Astrocyte (in vitro differentiated cells and primary cell): Measurements from ENCODE around the gene HMGN1. TPM values are rescaled to one million over a fixed set of nuclear protein-coding genes. Genes with fewer than 3 reads are reported as not detected.
A peak's percentile ranks its signal among the peaks of the same experiment; 100 is the strongest.

Source experiments
- DNase-seq: peaks from one replicate; pipeline ENCODE4 v3.0.0-alpha.2; 2010; ENCODE audit warnings: low read depth
- FAIRE-seq: peaks from 2 replicates; lab custom pipeline; 2011; peaks lifted over from hg19 to GRCh38; lab: Jason Lieb, UNC
- H2AFZ ChIP-seq: 2 replicates; pipeline ENCODE4 v1.6.0; 2012; ENCODE audit warnings: low read depth, low read length, inconsistent platforms
- H3K27ac ChIP-seq: 2 replicates; pipeline ENCODE4 v1.5.1; 2011; ENCODE audit warnings: low read depth, low read length, inconsistent platforms
- H3K27me3 ChIP-seq: 2 replicates; pipeline ENCODE4 v1.6.0; 2011; ENCODE audit warnings: low read length, inconsistent platforms; ENCODE audit not compliant: insufficient read depth
- H3K36me3 ChIP-seq: 2 replicates; pipeline ENCODE4 v1.5.1; 2011; ENCODE audit warnings: low read length, inconsistent platforms; ENCODE audit not compliant: insufficient read depth
- H3K4me1 ChIP-seq: 2 replicates; pipeline ENCODE4 v1.5.1; 2011; ENCODE audit warnings: low read length, inconsistent platforms; ENCODE audit not compliant: insufficient read depth
- H3K4me2 ChIP-seq: 2 replicates; pipeline ENCODE4 v1.6.0; 2012; ENCODE audit warnings: low read length, inconsistent platforms
- H3K4me3 ChIP-seq: 2 replicates; pipeline ENCODE4 v1.5.1; 2011; ENCODE audit warnings: low read depth, mild to moderate bottlenecking, low read length, inconsistent platforms; ENCODE audit not compliant: insufficient read depth
- H3K79me2 ChIP-seq: 2 replicates; pipeline ENCODE4 v1.6.0; 2012; ENCODE audit warnings: mild to moderate bottlenecking, low read length, inconsistent platforms; ENCODE audit not compliant: insufficient read depth
- H3K9ac ChIP-seq: 2 replicates; pipeline ENCODE4 v1.6.0; 2012; ENCODE audit warnings: mild to moderate bottlenecking, low read length, inconsistent platforms
- H3K9me3 ChIP-seq: 2 replicates; pipeline ENCODE4 v1.5.1; 2012; ENCODE audit warnings: low read depth, mild to moderate bottlenecking, low read length, inconsistent platforms; ENCODE audit not compliant: insufficient read depth
- H4K20me1 ChIP-seq: 2 replicates; pipeline ENCODE4 v1.6.0; 2012; ENCODE audit warnings: low read length, inconsistent platforms; ENCODE audit not compliant: insufficient read depth
- H3K27ac Mint-ChIP-seq: one replicate; pipeline ENCODE4 v1.8.0; 2021; ENCODE audit warnings: mild to moderate bottlenecking, mixed read lengths; ENCODE audit not compliant: unreplicated experiment
- H3K27me3 Mint-ChIP-seq: one replicate; pipeline ENCODE4 v1.8.0; 2021; ENCODE audit warnings: low read depth, mixed read lengths; ENCODE audit not compliant: unreplicated experiment
- H3K36me3 Mint-ChIP-seq: one replicate; pipeline ENCODE4 v1.8.0; 2021; ENCODE audit warnings: low read depth, mixed read lengths; ENCODE audit not compliant: unreplicated experiment
- H3K4me1 Mint-ChIP-seq: one replicate; pipeline ENCODE4 v1.8.0; 2021; ENCODE audit warnings: low read depth, mixed read lengths; ENCODE audit not compliant: unreplicated experiment
- H3K4me3 Mint-ChIP-seq: one replicate; pipeline ENCODE4 v1.8.0; 2021; ENCODE audit warnings: mild to moderate bottlenecking, moderate library complexity, mixed read lengths; ENCODE audit not compliant: unreplicated experiment
- H3K9me3 Mint-ChIP-seq: one replicate; pipeline ENCODE4 v1.8.0; 2021; ENCODE audit warnings: mild to moderate bottlenecking, mixed read lengths; ENCODE audit not compliant: unreplicated experiment
- EZH2 ChIP-seq: IDR thresholded peaks from 2 replicates; pipeline ENCODE4 v1.6.1; 2012; ENCODE audit warnings: mild to moderate bottlenecking, low read length, inconsistent platforms; ENCODE audit not compliant: insufficient read depth
- total RNA-seq: library from RNA; stranded (reverse); gene quantifications from 2 replicates; pipeline ENCODE4 v1.2.1, GENCODE V29; 2021
- TF ChIP-seq, protein P1 (sequence below): IDR thresholded peaks from 2 replicates; pipeline ENCODE4 v1.5.1; 2011; ENCODE audit warnings: low read depth, mild to moderate bottlenecking, inconsistent platforms, low read length, moderate library complexity; ENCODE audit not compliant: insufficient read depth

The HMGN1 gene
- total RNA-seq, 1 donor from 2014 or later = 272 TPM

DNA sequence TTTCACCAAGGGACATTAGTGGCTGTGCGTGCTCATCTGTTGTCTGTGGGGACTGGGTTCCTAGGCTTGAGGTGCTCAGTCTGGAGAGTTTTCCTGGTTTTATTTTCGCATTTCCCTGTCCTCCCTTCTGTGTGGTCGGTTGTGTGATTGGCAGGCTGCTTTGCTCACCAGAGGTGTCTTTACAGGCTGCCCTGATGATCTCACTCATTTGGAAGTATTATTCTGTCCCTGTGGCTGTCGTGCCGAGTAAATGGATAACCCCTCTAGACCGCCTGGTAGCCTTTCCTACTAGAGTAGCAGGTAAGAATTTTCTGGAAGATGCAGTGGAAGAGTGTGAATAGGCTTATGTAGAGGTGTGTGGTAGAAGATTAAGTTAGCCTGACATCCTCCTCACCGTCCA lies 44.1 kb upstream of the HMGN1 start:
- FAIRE-seq (no peak), DNase-seq (no peak)
- H3K9me3 Mint-ChIP-seq = no peaks in the 10 kb centered on the region
- Histone ChIP-seq H2AFZ (no peak overlapping the region), H3K4me3 (no peak overlapping the region), H3K27me3 (no peaks in the 10 kb centered on the region), H4K20me1 (peaks cover 25% of the 10 kb centered on the region), H3K9me3 (no peaks in the 10 kb centered on the region), H3K4me2 (no peak overlapping the region), H3K9ac (no peak overlapping the region), H3K36me3 (peaks cover 17% of the 10 kb centered on the region), H3K27ac (no peak overlapping the region), H3K79me2 (peaks cover 18% of the 10 kb centered on the region), H3K4me1 (peaks cover 4% of the 10 kb centered on the region)
- H3K36me3 Mint-ChIP-seq = peaks cover 17% of the 10 kb centered on the region
- H3K27ac Mint-ChIP-seq = peak overlapping the region; percentile 21
- H3K4me1 Mint-ChIP-seq = peaks cover 10% of the 10 kb centered on the region
- H3K27me3 Mint-ChIP-seq = no peaks in the 10 kb centered on the region
- TF ChIP-seq, protein P1, sequence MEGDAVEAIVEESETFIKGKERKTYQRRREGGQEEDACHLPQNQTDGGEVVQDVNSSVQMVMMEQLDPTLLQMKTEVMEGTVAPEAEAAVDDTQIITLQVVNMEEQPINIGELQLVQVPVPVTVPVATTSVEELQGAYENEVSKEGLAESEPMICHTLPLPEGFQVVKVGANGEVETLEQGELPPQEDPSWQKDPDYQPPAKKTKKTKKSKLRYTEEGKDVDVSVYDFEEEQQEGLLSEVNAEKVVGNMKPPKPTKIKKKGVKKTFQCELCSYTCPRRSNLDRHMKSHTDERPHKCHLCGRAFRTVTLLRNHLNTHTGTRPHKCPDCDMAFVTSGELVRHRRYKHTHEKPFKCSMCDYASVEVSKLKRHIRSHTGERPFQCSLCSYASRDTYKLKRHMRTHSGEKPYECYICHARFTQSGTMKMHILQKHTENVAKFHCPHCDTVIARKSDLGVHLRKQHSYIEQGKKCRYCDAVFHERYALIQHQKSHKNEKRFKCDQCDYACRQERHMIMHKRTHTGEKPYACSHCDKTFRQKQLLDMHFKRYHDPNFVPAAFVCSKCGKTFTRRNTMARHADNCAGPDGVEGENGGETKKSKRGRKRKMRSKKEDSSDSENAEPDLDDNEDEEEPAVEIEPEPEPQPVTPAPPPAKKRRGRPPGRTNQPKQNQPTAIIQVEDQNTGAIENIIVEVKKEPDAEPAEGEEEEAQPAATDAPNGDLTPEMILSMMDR = no peak
- no peak for TF ChIP-seq EZH2
- H3K4me3 Mint-ChIP-seq = no peak overlapping the region

DNA sequence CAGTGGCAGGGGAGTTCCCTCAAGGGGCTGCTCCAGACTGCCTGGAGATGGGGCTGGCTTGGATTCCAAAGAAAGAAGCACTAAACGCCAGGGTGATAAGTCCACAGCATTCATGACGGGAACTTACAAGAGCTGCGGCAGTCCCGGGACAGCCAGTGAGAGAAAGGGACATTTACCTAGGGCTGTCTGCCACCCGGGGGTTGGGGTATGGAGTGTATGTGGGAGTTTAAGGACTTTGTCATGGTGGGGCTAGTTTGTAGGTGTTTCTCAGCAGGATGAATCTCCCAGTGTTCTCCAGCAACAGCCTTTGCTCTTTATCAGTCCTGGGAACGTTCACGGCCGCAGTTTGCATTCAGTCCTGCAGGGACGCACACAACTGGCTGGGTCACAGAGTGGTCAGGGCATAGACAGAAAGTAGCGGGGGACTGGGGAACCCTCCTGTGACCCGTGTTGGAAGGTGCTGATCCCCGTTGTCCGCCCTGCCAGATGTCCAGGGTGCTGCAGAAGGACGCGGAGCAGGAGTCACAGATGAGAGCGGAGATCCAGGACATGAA lies 41.4 kb upstream of the HMGN1 start:
- H3K27ac Mint-ChIP-seq = peak overlapping the region; percentile 51

DNA sequence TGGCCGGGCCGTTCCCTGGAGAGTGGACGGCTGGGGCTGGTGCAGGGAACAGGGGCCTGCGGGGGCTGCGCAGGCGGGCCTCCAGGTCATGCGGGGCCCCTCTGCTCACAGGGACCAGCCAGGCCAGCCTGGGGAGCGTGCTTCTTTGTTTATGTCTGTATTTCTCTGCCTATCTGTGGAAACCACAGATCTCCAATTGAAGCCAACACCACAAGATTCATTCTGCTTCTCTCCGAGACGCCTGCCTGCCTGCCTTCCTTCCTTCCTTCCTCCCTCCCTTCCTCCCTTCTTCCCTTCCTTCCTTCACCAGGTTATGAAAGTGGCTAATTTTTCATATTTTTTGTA lies 39.9 kb upstream of the HMGN1 start:
- peaks cover 9% of the 10 kb centered on the region for H3K4me1 Mint-ChIP-seq
- Histone ChIP-seq H3K79me2 (peaks cover 25% of the 10 kb centered on the region), H3K4me2 (peak overlapping the region; percentile 85), H3K4me1 (peaks cover 21% of the 10 kb centered on the region), H3K4me3 (no peak overlapping the region), H3K9me3 (no peaks in the 10 kb centered on the region), H3K27ac (no peak overlapping the region), H3K9ac (no peak overlapping the region), H4K20me1 (peaks cover 25% of the 10 kb centered on the region), H3K36me3 (peaks cover 11% of the 10 kb centered on the region), H3K27me3 (no peaks in the 10 kb centered on the region), H2AFZ (peak overlapping the region; percentile 65)
- no peak for DNase-seq
- no peak for FAIRE-seq
- H3K27me3 Mint-ChIP-seq = no peaks in the 10 kb centered on the region
- H3K9me3 Mint-ChIP-seq = no peaks in the 10 kb centered on the region
- TF ChIP-seq, protein P1 = no peak
- no peak for TF ChIP-seq EZH2
- H3K36me3 Mint-ChIP-seq = peaks cover 11% of the 10 kb centered on the region
- H3K27ac Mint-ChIP-seq = peak overlapping the region; percentile 20
- H3K4me3 Mint-ChIP-seq = no peak overlapping the region

More for the DNA sequence above, 41.4 kb upstream of the HMGN1 start:
- H3K4me1 Mint-ChIP-seq = peaks cover 4% of the 10 kb centered on the region
- no peak overlapping the region for H3K9ac ChIP-seq
- H3K4me3 Mint-ChIP-seq = no peak overlapping the region
- peaks cover 25% of the 10 kb centered on the region for H4K20me1 ChIP-seq
- H3K9me3 ChIP-seq = no peaks in the 10 kb centered on the region
- H3K27me3 ChIP-seq = no peaks in the 10 kb centered on the region
- peaks cover 25% of the 10 kb centered on the region for H3K79me2 ChIP-seq
- no peaks in the 10 kb centered on the region for H3K9me3 Mint-ChIP-seq
- peaks cover 14% of the 10 kb centered on the region for H3K4me1 ChIP-seq
- no peak for TF ChIP-seq EZH2
- TF ChIP-seq, protein P1 = no peak
- no peaks in the 10 kb centered on the region for H3K27me3 Mint-ChIP-seq
- H3K4me3 ChIP-seq = no peak overlapping the region
- no peak overlapping the region for H3K27ac ChIP-seq
- peaks cover 13% of the 10 kb centered on the region for H3K36me3 Mint-ChIP-seq
- FAIRE-seq (no peak), DNase-seq (no peak)
- no peak overlapping the region for H3K4me2 ChIP-seq
- peaks cover 13% of the 10 kb centered on the region for H3K36me3 ChIP-seq
- no peak overlapping the region for H2AFZ ChIP-seq
